GM12878 (cell line): ENCODE measurements around the gene HIVEP3. TPM values are rescaled to one million over a fixed set of nuclear protein-coding genes. Genes with fewer than 3 reads are reported as not detected.

Experiments used
- ATAC-seq: fragments of 200-7000 bp; cut with Tn5 transposase; 3 replicates; pipeline ENCODE4 v1.9.1; 2020; ENCODE audit warnings: mild to moderate bottlenecking, moderate library complexity
- BruUV-seq: library from RNA; stranded (reverse); fragments of 400-500 nt; replicated peaks from 2 replicates; lab custom pipeline; 2021; lab: Mats Ljungman, UMichigan
- CTCF ChIA-PET: fragments of 300-600 bp; sonication (Branson Sonifier 250); formaldehyde crosslinking; extraction: SDS; loops from one replicate; lab custom pipeline; 2021; ENCODE audit warnings: inconsistent platforms; lab: Yijun Ruan, JAX
- POLR2A ChIA-PET: fragments of 350-600 bp; formaldehyde crosslinking; extraction: SDS; loops from one replicate; lab custom pipeline; 2021; ENCODE audit warnings: inconsistent platforms; lab: Charles Lee
- RAD21 ChIA-PET: fragments of 300-600 bp; sonication (Branson Sonifier 250); formaldehyde crosslinking; loops from one replicate; lab custom pipeline; 2023; ENCODE audit warnings: antibody characterized with exemption; ENCODE audit not compliant: unreplicated experiment; lab: Charles Lee
- SMC1A ChIA-PET: fragments of 300-600 bp; sonication (Branson Sonifier 250); formaldehyde crosslinking; loops from one replicate; lab custom pipeline; 2023; ENCODE audit not compliant: unreplicated experiment, uncharacterized antibody; lab: Charles Lee
- DNase-seq: peaks from one replicate; pipeline ENCODE4 v3.0.0-alpha.2; 2011; ENCODE audit warnings: low read depth, low spot score
- FAIRE-seq: peaks from 3 replicates; lab custom pipeline; 2011; peaks lifted over from hg19 to GRCh38; lab: Jason Lieb, UNC
- H2AFZ ChIP-seq: 2 replicates; pipeline ENCODE4 v1.6.0; 2011; ENCODE audit warnings: low read depth, low read length, control low read depth; ENCODE audit not compliant: control insufficient read depth
- H3K27ac ChIP-seq: 2 replicates; pipeline ENCODE4 v1.5.1; 2011; ENCODE audit warnings: control low read depth; ENCODE audit not compliant: control insufficient read depth, insufficient read depth
- H3K27me3 ChIP-seq, 2 experiments: replicated peaks in 1 of 2; 2 replicates each; pipeline versions ENCODE4 v1.6.0 to v1.6.1; 2011; ENCODE audit warnings: low read length in 1 of 2; ENCODE audit not compliant: control insufficient read depth in 2 of 2, insufficient read depth in 2 of 2
- H3K36me3 ChIP-seq, 2 experiments: 2 replicates each; pipeline ENCODE4 v1.5.1; 2011; ENCODE audit warnings: low read length in 1 of 2; ENCODE audit not compliant: control insufficient read depth in 2 of 2, insufficient read depth in 2 of 2
- H3K4me1 ChIP-seq: 2 replicates; pipeline ENCODE4 v1.6.1; 2011; ENCODE audit warnings: mild to moderate bottlenecking, low read length, moderate library complexity, mixed read lengths; ENCODE audit not compliant: control insufficient read depth, insufficient read depth
- H3K4me2 ChIP-seq: 2 replicates; pipeline ENCODE4 v1.6.0; 2011; ENCODE audit warnings: control low read depth; ENCODE audit not compliant: control insufficient read depth, insufficient read depth
- H3K4me3 ChIP-seq: fragments of 200-600 bp; sonication (generic); 2 replicates; pipeline ENCODE4 v1.5.1; 2016
- H3K79me2 ChIP-seq: 2 replicates; pipeline ENCODE4 v1.6.0; 2011; ENCODE audit warnings: low read length; ENCODE audit not compliant: control insufficient read depth, insufficient read depth
- H3K9ac ChIP-seq: 2 replicates; pipeline ENCODE4 v1.8.0; 2011; ENCODE audit warnings: low read length, control low read depth, mixed read lengths; ENCODE audit not compliant: control insufficient read depth, insufficient read depth
- H3K9me3 ChIP-seq: replicated peaks from 3 replicates; pipeline ENCODE4 v1.5.1; 2011; ENCODE audit warnings: mild to moderate bottlenecking, low read length; ENCODE audit not compliant: control insufficient read depth, insufficient read depth
- H4K20me1 ChIP-seq: 2 replicates; pipeline ENCODE4 v1.6.0; 2011; ENCODE audit not compliant: control insufficient read depth, insufficient read depth
- BCLAF1 ChIP-seq: fragments of 450-650 bp; IDR thresholded peaks from 2 replicates; pipeline ENCODE4 v1.6.1; 2017; ENCODE audit warnings: antibody characterized with exemption, mild to moderate bottlenecking, moderate library complexity
- CEBPZ ChIP-seq: fragments of 150-350 bp; IDR thresholded peaks from 2 replicates; pipeline ENCODE4 v1.6.1; 2016; ENCODE audit warnings: low read depth, low read length
- CHD4 ChIP-seq: fragments of 200-600 bp; sonication (generic); IDR thresholded peaks from 2 replicates; pipeline ENCODE4 v1.6.1; 2016; ENCODE audit warnings: mild to moderate bottlenecking
- FOXK2 ChIP-seq: fragments of 450-650 bp; IDR thresholded peaks from 2 replicates; pipeline ENCODE4 v1.6.1; 2017; ENCODE audit warnings: mild to moderate bottlenecking, moderate library complexity
- NBN ChIP-seq: fragments of 450-650 bp; IDR thresholded peaks from 2 replicates; pipeline ENCODE4 v1.6.1; 2016
- NFYB ChIP-seq: IDR thresholded peaks from 2 replicates; pipeline ENCODE4 v1.6.1; 2011; ENCODE audit warnings: low read depth, mild to moderate bottlenecking, low read length, improper control_type of control experiment, moderate library complexity; ENCODE audit not compliant: insufficient read depth
- NR2F1 ChIP-seq: fragments of 450-650 bp; conservative IDR thresholded peaks from 2 replicates; pipeline ENCODE4 v1.6.1; 2017; ENCODE audit warnings: mild to moderate bottlenecking
- POU2F2 ChIP-seq: IDR thresholded peaks from 3 replicates; pipeline ENCODE4 v1.6.1; 2011; ENCODE audit warnings: low read depth, mild to moderate bottlenecking, low read length, borderline replicate concordance
- RAD51 ChIP-seq: fragments of 450-650 bp; IDR thresholded peaks from 2 replicates; pipeline ENCODE4 v1.6.1; 2016; ENCODE audit warnings: moderate library complexity, mild to moderate bottlenecking, inconsistent platforms
- RB1 ChIP-seq: fragments of 450-650 bp; formaldehyde crosslinking; IDR thresholded peaks from 2 replicates; pipeline ENCODE4 v1.6.1; 2017; ENCODE audit warnings: mild to moderate bottlenecking, borderline replicate concordance
- SKIL ChIP-seq: fragments of 450-650 bp; IDR thresholded peaks from 2 replicates; pipeline ENCODE4 v1.6.1; 2017; ENCODE audit warnings: mild to moderate bottlenecking, low read depth, inconsistent platforms; ENCODE audit not compliant: poor library complexity, severe bottlenecking
- SP1 ChIP-seq: IDR thresholded peaks from one replicate; pipeline ENCODE4 v1.6.1; 2011; ENCODE audit warnings: low read depth, low read length
- YBX1 ChIP-seq: fragments of 450-650 bp; IDR thresholded peaks from 2 replicates; pipeline ENCODE4 v1.6.1; 2016; ENCODE audit warnings: antibody characterized with exemption
- WGBS: methylation state at CpG from one replicate; pipeline ENCODE4 v1.1.6; 2016; ENCODE audit warnings: low lambda C conversion rate; ENCODE audit not compliant: insufficient replicate concordance, insufficient coverage; ENCODE audit errors: missing lambda C conversion rate; 5-methylcytosine and 5-hydroxymethylcytosine counted together
- in situ Hi-C: fragments of 300-500 bp; cut with MboI; formaldehyde crosslinking; loops from 9 replicates; pipeline ENCODE4 v1.14.3; 2018; ENCODE audit warnings: mixed read lengths
- intact Hi-C: fragments of 100-400 bp; cut with micrococcal nuclease; formaldehyde crosslinking; loops from one replicate; pipeline ENCODE4 v1.14.2; 2022; ENCODE audit not compliant: unreplicated experiment
- polyA plus RNA-seq, 11 experiments: library from polyadenylated mRNA; depleted of rRNA in 4 of 11; unstranded in 6 of 11; stranded (reverse) in 5 of 11; fragments of >200 nt; fragmentation: Nextera tagmentation in 4 of 11; fragmentation: Illumina TruSeq in 1 of 11; extraction: Ambion mirVana in 4 of 11; extraction: Trizol in 1 of 11; gene quantifications; 1 replicate in 1 of 11; 2 replicates in 10 of 11; pipeline versions ENCODE4 v1.2.1 to v1.2.3, GENCODE V29; 2011 to 2016; ENCODE audit warnings: inconsistent platforms in 2 of 11, missing spikeins in 2 of 11, low read depth in 1 of 11
- total RNA-seq, 4 experiments: library from RNA; depleted of rRNA in 3 of 4; stranded (reverse); fragments of >200 nt in 3 of 4; fragmentation: Illumina TruSeq in 1 of 4; extraction: Trizol in 1 of 4; gene quantifications; 2 replicates each; pipeline versions ENCODE4 v1.2.1 to v1.2.3, GENCODE V29; 2013 to 2021

Gene HIVEP3
- total and polyA plus RNA-seq, 10 of the 15 experiments (the other 5 are each of a cell fraction or from before 2014, with no cell fraction given), result 1.8 to 13.6 (median 3.8) TPM

- intact Hi-C loops, result loop anchor here (2.0 kb wide), 1 partner anchor 34 kb away; no protein-coding TSS in a partner anchor
- Histone ChIP-seq H4K20me1 (no peaks in the 10 kb centered on the region), H3K9me3 (peaks cover 2% of the 10 kb centered on the region; the same call in 1 of the 3 replicates)
- CTCF ChIA-PET, result interaction anchor here (0.8 to 2.5 kb wide), 5 partner anchors 11 to 115 kb away, joined by 3 to 11 read pairs (median 3); no protein-coding TSS in a partner anchor
- TF ChIP-seq CEBPZ (no peak), YBX1 (no peak), POU2F2 (no peak), BCLAF1 (no peak), SKIL (no peak), CHD4 (no peak), SP1 (no peak), NFYB (no peak), RAD51 (no peak), RB1 (no peak), FOXK2 (no peak), NR2F1 (no peak), NBN (no peak)
- TF ChIP-seq, all 136 proteins: peak for 0
- FAIRE-seq, result no peak
- no peak overlapping the region for H2AFZ ChIP-seq
- ChIA-PET RAD21 (interaction anchor here (0.6 to 1.7 kb wide), 7 partner anchors 9 to 109 kb away, joined by 3 to 13 read pairs (median 4); no protein-coding TSS in a partner anchor), POLR2A (interaction anchor here (0.5 to 2.5 kb wide), 8 partner anchors 11 to 113 kb away, joined by 3 to 6 read pairs (median 3); no protein-coding TSS in a partner anchor), SMC1A (interaction anchor here (1.1 to 2.7 kb wide), 7 partner anchors 12 to 114 kb away, joined by 3 to 14 read pairs (median 6); no protein-coding TSS in a partner anchor)
- H3K27ac ChIP-seq, result no peak overlapping the region
- H3K4me3 ChIP-seq, result no peak overlapping the region
- no peak for DNase-seq
- in situ Hi-C loops, result no loop called here
- no peaks in the 10 kb centered on the region; the same call in none of the 2 replicates for H3K79me2 ChIP-seq
- WGBS, result 67% methylated on average over 2 of the region's 2 CpGs
- H3K4me2 ChIP-seq, result no peak overlapping the region
- BruUV-seq, result no TSS peak
- peaks cover 17% of the 10 kb centered on the region for H3K4me1 ChIP-seq
- no peak overlapping the region for H3K9ac ChIP-seq
- no peaks in the 10 kb centered on the region; a peak in 1 of 4 replicates for H3K27me3 ChIP-seq
- ATAC-seq, result no peak
- H3K36me3 ChIP-seq, result no peaks in the 10 kb centered on the region
Observed at GRCh38 chr1:41920658-41921057, 1.9 kb upstream of the HIVEP3 start.
